GM19238 (cell line): ENCODE data around the gene DNASE1L1.
A peak's percentile ranks its signal among the peaks of the same experiment; 100 is the strongest.
"Not testable (repeated sequence)": the region's sequence is repeated elsewhere in the genome, so short reads cannot be mapped to it uniquely, and the experiment has no call there.

Experiments
- DNase-seq: peaks from one replicate; pipeline ENCODE4 v3.0.0; 2011; ENCODE audit warnings: low spot score; ENCODE audit not compliant: insufficient read length

The DNASE1L1 gene

GRCh38 chrX:154404625-154405192 is 4.3 kb downstream of the DNASE1L1 start:
- no peak for DNase-seq

DNA sequence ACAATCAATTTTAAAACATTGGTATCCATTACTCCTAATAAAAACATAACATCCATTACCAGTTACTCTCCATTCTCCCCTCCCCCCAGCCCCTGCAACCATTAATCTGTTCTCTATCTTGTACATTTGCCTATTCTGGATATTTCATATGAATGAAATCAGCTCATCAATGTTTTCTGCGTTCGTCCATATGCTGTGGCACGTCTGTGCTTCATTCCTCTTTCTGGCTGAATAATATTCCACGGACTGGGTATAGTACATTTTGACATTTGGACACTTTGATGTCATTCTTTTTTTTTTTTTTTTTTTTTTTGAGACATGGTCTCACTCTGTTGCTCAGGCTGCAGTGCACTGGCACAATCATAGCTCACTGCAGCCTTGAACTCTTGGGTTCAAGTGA is 5.2 kb downstream of the DNASE1L1 start:
- no peak for DNase-seq

DNA sequence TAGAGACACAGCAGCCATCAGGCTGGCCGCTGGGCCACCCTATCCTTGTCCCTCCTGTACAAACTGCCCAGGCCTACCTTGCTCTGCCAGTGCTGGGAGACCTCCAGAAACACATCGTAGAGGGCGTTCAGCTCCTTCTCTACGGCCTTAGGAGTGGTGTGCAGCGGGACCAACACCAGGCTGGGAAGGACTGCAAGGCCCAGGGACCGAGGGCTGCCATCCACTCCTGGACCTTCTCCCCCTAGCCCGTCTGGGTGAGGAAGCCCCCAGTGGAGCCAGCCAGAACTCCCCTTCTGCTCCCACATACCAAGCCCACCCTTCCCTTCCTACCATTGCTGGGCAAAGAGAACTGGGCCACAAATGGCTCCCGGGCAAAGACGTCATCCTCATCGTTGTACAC is 5.9 kb downstream of the DNASE1L1 start:
- DNase-seq = no peak

GRCh38 chrX:154402622-154403127 is 6.4 kb downstream of the DNASE1L1 start:
- no peak for DNase-seq

- DNase-seq = no peak
Measured at GRCh38 chrX:154401918-154402621, 7.0 kb downstream of the DNASE1L1 start.

- no peak for DNase-seq
Measured at GRCh38 chrX:154401045-154401799, 7.8 kb downstream of the DNASE1L1 start.

- not testable (repeated sequence) for DNase-seq
Measured at GRCh38 chrX:154400369-154400817, 8.7 kb downstream of the DNASE1L1 start.

GRCh38 chrX:154399527-154400368 is 9.3 kb downstream of the DNASE1L1 start:
- DNase-seq = no peak

GRCh38 chrX:154398668-154399526 is 10.2 kb downstream of the DNASE1L1 start:
- DNase-seq = no peak

GRCh38 chrX:154397888-154398667 is 11.0 kb downstream of the DNASE1L1 start, which contains the start of gene RPL10:
TSS of gene RPL10 (plus strand) at chrX:154398377. CDS start at chrX:154398520, 143 bp downstream.
- peak; percentile 87 for DNase-seq

GRCh38 chrX:154396973-154397887 is 11.8 kb downstream of the DNASE1L1 start:
- peak; percentile 63 for DNase-seq

GRCh38 chrX:154396363-154396762 is 12.7 kb downstream of the DNASE1L1 start:
- DNase-seq = not testable (repeated sequence)

DNA sequence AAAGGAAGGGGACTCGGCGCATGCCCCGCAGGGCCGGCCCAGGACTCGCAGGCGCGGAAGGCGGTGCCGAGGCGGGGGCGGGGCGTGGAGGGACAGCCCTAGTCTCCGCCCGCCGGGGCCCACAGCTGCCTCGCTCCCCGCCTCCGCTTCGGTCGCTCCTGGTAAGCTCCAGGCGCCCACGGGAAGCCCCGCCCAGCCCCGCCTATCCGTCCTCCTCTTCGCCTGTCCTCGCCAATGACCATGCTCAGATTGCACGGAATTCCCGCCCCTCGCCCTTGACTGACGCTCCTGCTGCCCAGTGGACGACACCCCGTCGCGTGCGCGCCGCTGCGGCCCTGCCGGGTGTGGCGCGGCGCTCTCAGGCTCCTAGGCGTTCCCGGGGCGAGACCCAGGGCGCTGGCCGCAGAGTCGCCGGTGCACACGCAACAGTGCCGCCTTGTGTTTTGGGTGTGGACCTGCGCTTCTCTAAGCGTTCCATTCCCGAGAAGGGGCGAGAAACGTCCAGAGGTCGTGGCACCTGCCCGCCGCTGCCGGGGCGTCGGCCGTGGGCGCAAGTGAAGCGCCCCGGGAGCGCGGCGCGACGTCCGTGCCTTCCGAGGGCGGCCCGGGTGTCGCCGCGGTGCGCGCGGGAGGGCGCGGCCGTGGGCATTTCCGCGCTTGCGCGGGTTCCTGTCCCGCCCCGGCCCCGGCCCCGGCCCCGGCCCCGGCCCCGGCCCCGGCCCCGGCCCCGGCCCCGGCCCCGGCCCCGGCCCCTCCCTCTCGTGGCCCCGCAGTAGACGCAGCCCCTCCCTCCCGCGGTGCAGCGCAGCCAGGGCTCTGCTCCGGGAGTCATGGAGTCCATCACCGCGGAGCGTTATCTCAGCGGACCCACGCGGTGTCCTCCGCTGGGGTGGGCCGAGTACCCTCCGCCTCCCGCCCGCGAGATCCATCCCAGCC is 19.0 kb downstream of the DNASE1L1 start:
- not testable (repeated sequence) for DNase-seq

DNA sequence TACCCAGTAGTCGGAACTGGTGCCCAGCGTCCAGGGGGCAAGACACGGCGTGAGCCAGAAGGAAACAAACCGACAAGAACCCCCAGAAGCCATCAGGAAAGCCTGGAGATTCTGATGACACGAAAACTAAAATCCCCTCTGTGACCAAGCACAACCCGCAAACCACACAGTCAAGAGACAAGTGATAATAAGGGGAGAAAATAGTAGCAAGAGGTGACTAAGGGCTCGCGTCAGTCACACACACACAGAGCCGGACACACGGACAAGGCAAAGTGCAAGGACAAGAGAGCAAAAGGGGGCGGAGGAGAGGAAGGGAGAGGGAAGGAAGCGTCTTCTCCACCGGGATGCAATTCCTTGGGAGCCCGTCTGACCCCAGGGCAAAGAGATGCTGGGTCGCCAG is 20.4 kb downstream of the DNASE1L1 start:
- DNase-seq = not testable (repeated sequence)

GRCh38 chrX:154388094-154388493 is 21.0 kb downstream of the DNASE1L1 start:
- DNase-seq = not testable (repeated sequence)

DNA sequence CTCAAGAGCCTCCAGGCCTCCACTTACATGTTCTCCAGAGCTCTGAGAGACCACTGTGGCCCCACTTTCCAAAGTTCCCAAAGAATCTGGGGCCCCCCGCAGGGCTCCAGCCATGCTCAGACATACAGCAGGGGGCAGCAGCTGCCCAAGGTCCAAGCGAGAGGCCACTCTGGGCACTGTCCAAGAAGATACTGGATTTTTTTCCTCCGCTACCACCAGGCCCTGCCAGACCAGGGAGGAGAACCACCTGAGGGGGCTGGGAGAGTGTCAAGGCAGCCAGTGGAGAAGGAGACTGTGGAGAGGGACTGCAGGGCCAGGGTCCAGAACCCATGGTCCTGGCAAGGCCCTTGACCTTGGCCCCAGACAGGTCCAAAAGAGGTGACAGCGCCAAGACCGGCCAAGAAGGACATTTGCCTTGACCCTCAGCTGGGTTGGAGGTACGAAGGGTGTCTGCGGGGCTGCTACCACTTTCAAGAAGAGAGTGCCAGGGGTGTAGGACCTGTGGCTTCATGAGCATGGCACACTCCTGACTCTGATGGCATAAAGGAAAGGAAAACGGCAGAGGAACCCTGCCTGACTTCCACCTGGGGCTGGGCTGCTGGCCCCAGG is 24.7 kb downstream of the DNASE1L1 start:
- no peak for DNase-seq
